ENCODE measurements around the gene ZBTB46.

DNA sequence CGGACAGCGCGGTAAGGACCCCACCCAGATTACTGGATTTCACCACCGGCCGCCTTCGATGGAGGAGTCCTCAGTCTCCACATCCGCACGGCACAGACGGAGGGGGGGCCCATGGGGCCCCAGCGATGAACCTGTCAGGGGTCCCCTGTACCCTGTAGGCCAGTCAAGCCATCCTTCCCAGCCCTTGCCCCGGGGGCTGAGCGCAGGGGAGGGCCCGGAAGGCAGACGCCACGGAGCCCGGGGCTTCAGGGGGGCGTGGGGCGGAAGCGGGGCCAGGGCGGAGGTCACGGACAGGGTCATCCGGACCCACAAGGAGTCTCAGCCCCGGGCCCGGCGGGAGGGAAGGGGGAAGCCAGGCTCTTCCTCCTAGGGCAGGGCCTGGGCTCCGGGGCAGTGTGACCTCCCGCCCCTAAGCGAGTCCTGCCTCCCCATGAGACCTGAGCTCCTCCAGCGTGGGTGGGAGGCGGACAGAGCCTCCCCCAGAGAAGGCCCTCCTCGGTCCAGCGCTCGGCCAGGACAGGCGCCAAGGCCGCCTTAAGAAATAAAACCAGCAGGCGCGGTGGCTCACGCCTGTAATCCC lies 22.8 kb downstream of the ZBTB46 start:
- TF ChIP-seq, protein P1, sequence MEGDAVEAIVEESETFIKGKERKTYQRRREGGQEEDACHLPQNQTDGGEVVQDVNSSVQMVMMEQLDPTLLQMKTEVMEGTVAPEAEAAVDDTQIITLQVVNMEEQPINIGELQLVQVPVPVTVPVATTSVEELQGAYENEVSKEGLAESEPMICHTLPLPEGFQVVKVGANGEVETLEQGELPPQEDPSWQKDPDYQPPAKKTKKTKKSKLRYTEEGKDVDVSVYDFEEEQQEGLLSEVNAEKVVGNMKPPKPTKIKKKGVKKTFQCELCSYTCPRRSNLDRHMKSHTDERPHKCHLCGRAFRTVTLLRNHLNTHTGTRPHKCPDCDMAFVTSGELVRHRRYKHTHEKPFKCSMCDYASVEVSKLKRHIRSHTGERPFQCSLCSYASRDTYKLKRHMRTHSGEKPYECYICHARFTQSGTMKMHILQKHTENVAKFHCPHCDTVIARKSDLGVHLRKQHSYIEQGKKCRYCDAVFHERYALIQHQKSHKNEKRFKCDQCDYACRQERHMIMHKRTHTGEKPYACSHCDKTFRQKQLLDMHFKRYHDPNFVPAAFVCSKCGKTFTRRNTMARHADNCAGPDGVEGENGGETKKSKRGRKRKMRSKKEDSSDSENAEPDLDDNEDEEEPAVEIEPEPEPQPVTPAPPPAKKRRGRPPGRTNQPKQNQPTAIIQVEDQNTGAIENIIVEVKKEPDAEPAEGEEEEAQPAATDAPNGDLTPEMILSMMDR (IDR thresholded peaks at IDR 0.05), result no peak
- TF ChIP-seq POLR2A (IDR thresholded peaks at IDR 0.05), result no peak

Measured in lower leg skin (tissue), 3 donors.